GM21717 (cell line): Measurements from ENCODE around the gene XPO6.

Experiments used
- ATAC-seq: cut with Tn5 transposase; IDR thresholded peaks from one replicate; pipeline ENCODE4 v1.9.1; 2021; ENCODE audit warnings: mild to moderate bottlenecking, moderate library complexity; ENCODE audit not compliant: unreplicated experiment

The XPO6 gene

DNA sequence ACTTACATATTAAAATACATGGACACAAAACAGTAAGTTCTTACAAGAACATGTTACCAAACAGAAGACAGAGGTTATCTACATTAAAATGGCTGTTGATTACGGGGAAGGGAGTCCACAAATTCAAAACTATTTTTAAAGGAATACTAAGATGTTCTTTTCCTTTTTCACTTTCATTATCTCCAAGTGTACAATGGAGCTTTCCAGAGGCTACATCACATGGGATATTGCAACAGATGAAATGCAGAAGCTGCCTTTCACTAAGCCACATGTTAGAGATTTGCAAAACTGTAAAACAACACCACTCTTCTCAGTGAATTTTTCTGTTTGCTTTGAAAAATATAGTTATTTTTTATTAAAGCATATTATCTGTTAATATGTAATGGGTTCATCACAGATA, 53.6 kb downstream of the XPO6 start:
- ATAC-seq = no peak

GRCh38 chr16:28156056-28156680, 55.6 kb downstream of the XPO6 start:
- ATAC-seq = no peak

GRCh38 chr16:28155293-28155692, 56.5 kb downstream of the XPO6 start:
- ATAC-seq = no peak

DNA sequence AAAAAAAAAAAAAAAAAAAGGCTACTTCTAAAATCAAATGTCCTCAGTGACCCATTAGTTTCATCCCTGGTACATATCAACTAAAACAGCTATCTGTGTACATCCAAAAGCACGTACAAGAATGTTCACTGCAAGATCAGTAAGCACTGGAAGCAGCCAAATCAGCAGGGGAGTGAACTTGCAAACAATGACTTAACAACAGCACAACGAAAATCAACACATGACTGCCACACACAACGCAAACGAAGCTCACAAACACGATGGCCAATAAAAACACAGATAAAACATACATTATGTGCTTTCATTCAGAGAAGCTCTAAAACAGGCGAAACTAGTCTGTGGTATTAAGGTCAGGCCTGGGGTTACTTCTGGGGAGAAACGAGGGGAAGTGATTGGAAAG, 60.6 kb downstream of the XPO6 start:
- no peak for ATAC-seq

GRCh38 chr16:28149011-28149888, 62.5 kb downstream of the XPO6 start:
- ATAC-seq = no peak

- ATAC-seq = no peak
Observed at GRCh38 chr16:28146536-28146935, 65.2 kb downstream of the XPO6 start.

GRCh38 chr16:28145796-28146195, 66.0 kb downstream of the XPO6 start:
- no peak for ATAC-seq

DNA sequence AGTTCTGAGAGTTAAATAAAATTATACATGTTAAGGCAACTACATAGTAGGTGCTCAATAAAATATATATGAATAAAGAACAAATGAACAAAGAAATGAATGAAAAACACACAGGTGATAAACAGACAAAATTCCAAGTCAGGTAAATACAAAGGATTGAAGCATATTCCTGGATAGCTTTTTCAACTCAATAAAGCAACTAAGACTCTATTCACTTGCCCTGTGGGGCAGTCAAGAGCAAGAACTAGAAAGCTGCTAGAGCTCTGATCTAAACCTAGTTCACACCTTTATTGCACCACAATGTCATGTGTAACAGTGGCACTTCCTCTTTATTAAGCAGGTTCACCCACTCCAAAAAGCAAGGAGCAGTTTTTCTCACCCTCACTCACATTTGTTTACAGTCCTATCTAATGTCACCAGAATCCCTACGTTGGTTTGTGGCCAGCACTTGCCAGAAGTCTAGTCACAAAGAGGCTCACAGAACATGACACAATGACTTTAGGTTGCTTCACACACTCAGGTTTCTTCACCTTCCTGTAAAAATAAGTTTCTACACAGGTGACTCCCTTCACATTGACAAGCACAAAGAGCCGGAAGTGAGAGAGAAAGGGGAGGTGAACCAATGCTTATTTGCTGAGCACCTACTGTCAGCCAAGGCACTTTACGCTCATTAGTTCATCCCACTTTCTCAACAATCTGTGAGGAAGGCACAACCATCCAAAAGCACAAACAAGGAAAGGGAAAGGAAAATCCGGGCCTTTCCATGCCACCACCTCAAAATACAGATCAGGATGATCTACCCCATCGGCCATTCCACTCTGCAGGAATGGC, 70.8 kb downstream of the XPO6 start:
- ATAC-seq = peak; percentile 61

GRCh38 chr16:28139530-28139929, 72.2 kb downstream of the XPO6 start:
- no peak for ATAC-seq

GRCh38 chr16:28136751-28137434, 74.9 kb downstream of the XPO6 start:
- no peak for ATAC-seq

DNA sequence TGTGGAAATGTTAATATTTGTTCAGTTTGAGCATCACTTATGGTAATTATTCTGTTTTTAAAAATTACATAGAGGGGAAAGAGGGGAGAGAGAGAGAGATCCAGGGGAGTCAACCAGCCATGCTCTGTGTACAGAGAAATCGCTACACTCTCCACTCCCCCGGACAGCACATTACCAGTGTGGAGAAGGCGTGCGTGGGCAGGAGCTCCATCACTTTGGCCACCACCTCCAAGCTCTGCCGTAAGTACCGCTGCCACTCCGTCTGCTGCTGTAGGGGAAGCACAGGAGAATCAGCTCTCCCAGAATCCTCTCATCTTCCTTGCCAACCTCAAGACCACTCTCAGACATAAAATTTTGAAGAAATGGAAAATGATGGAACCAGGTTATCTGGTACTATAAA, 78.1 kb downstream of the XPO6 start:
- no peak for ATAC-seq

DNA sequence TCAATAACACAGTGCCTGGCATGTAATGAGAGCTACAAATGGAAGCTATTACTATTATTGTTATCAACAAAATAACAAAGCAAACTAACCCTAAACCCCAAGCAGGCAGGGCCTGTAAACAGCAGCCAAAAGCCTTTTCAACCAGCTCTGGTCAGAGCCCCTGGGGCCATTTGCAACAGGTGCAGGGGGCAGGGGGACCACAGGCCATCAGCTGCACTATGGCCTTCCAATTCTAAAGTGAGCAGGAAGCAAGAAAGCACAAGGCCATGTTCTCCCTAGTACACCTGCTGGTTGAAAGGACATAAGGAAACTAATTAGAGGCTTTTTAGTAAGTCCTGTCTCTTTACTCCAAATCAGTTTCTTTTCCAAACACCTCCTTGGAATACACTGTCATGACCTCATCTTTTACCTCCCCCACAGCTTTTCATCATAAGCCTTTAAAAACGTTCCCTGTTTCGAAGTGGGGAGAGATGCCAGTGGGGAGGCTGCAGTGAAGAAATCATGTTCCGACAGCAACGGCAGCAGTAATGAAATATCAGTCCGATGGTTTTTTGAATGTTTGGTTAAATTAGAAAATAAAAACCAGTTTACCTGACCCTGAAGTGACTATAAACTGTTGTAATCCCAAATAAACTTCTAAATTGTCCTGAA, 79.9 kb downstream of the XPO6 start:
- no peak for ATAC-seq

DNA sequence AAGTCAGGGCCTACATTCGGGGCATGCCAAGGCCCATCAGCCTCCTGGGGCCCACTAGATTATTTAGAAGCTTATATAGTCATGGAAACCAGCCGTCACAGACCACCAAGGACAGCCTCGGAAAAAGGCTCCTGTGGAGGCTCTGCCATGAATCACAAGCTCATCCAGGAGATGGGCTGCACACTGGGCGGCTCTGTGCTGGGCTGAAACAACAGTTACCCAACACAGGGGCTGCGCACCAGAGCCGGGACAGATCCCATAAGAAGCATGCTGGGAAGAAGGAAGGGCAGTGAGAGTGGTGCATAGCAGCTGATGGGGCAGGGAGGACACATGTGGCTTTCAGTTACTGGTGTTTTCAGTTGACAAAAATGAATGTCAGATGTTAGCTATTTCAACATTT, 80.6 kb downstream of the XPO6 start:
- ATAC-seq = no peak

GRCh38 chr16:28130099-28131088, 81.4 kb downstream of the XPO6 start:
- ATAC-seq = no peak

- ATAC-seq = no peak
Observed at GRCh38 chr16:28126684-28127620, 84.8 kb downstream of the XPO6 start.

GRCh38 chr16:28125592-28125991, 86.2 kb downstream of the XPO6 start:
- ATAC-seq = no peak

DNA sequence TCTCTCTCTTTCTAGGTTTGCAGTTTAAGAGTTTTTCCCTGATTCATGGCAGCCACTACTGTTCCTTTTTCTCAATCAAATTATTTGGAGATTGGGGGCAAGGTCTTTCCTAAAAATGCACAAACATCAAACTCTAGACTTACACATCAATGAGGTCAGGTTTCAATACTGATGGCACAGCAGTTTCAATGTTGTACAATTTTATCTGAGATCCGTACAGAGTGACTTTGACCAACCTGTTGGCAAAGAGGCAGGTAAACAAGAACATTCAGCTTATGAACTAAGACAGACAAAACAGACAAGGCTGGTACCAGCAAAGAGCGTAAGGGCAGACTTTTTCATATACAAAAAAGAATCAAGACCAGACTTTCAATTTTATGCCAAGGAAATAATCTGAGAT, 90.2 kb downstream of the XPO6 start:
- no peak for ATAC-seq

DNA sequence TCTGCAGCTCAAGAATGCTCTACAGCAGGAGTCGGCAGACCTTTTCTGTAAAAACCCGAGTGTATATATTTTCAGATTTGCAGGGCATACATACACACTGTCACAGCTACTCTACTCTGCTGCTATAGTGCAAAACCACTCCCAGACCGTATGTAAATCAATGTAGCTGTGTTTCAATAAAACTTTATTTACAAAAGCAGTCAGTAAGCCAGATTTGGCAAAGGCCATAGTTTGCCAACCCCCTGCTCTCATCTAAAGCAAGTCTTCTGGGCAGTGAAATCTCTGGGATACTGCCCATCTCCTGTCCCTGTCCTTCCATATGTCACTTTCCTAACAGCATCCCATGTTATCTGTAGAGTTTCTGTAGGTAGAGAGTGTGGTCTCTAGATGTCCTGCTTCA, 91.0 kb downstream of the XPO6 start:
- no peak for ATAC-seq
